ENCODE data around the gene SLC25A25. TPM values are rescaled to one million over a fixed set of nuclear protein-coding genes. Genes with fewer than 3 reads are reported as not detected.

SLC25A25 gene
- total and polyA plus RNA-seq, 4 donors: 10.5 to 32.6 (median 24.5) TPM

GRCh38 chr9:128082151-128082550 is 14.1 kb downstream of the SLC25A25 start:
- Histone ChIP-seq H3K4me3 (no peak overlapping the region), H3K27me3 (ENCODE audit: control insufficient read depth in 3 of 3, insufficient read depth in 3 of 3, low read length in 2 of 3) (no peaks in the 10 kb centered on the region), H3K9me3 (ENCODE audit: control insufficient read depth in 4 of 4, insufficient read depth in 3 of 4, low read length in 3 of 4) (no peaks in the 10 kb centered on the region), H3K27ac (ENCODE audit: low read depth in 1 of 2, low read length in 1 of 2) (no peak overlapping the region), H3K4me1 (ENCODE audit: control insufficient read depth in 5 of 5, insufficient read depth in 5 of 5, low read length in 5 of 5) (peaks cover 10 to 40% (median 18%) of the 10 kb centered on the region in 5 donors), H3K9ac (ENCODE audit: insufficient read depth in 1 of 2, low read length in 2 of 2) (peak overlapping the region in 1 of 2 donors; percentile 51), H3K36me3 (ENCODE audit: control insufficient read depth in 4 of 4, insufficient read depth in 4 of 4, low read length in 4 of 4) (peaks cover 0 to 2% (median 0%) of the 10 kb centered on the region in 4 donors)
- peak in 1 of 3 donors; percentile 37 for DNase-seq
- WGBS, 2 donors: 57 to 60% methylated on average over 7 of the region's 7 CpGs
- TF ChIP-seq, protein P1, sequence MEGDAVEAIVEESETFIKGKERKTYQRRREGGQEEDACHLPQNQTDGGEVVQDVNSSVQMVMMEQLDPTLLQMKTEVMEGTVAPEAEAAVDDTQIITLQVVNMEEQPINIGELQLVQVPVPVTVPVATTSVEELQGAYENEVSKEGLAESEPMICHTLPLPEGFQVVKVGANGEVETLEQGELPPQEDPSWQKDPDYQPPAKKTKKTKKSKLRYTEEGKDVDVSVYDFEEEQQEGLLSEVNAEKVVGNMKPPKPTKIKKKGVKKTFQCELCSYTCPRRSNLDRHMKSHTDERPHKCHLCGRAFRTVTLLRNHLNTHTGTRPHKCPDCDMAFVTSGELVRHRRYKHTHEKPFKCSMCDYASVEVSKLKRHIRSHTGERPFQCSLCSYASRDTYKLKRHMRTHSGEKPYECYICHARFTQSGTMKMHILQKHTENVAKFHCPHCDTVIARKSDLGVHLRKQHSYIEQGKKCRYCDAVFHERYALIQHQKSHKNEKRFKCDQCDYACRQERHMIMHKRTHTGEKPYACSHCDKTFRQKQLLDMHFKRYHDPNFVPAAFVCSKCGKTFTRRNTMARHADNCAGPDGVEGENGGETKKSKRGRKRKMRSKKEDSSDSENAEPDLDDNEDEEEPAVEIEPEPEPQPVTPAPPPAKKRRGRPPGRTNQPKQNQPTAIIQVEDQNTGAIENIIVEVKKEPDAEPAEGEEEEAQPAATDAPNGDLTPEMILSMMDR (IDR thresholded peaks at IDR 0.05; ENCODE audit: control extremely low read depth, extremely low read depth): no peak
- no peak for ATAC-seq (ENCODE audit: insufficient read depth, low FRiP score)

- ATAC-seq (ENCODE audit: insufficient read depth, low FRiP score) (no peak), DNase-seq (no peak)
- H3K4me3 ChIP-seq: no peak overlapping the region
- no peaks in the 10 kb centered on the region for H3K27me3 ChIP-seq (ENCODE audit: control insufficient read depth in 3 of 3, insufficient read depth in 3 of 3, low read length in 2 of 3)
- no peak overlapping the region for H3K27ac ChIP-seq (ENCODE audit: low read depth in 1 of 2, low read length in 1 of 2)
- H3K36me3 ChIP-seq (ENCODE audit: control insufficient read depth in 4 of 4, insufficient read depth in 4 of 4, low read length in 4 of 4): peaks cover 0 to 2% (median under 1%) of the 10 kb centered on the region in 4 donors
- H3K4me1 ChIP-seq (ENCODE audit: control insufficient read depth in 5 of 5, insufficient read depth in 5 of 5, low read length in 5 of 5): peaks cover 2 to 27% (median 14%) of the 10 kb centered on the region in 5 donors
- WGBS, 2 donors: 94 to 98% methylated on average over 4 of the region's 4 CpGs
- no peak overlapping the region for H3K9ac ChIP-seq (ENCODE audit: insufficient read depth in 1 of 2, low read length in 2 of 2)
- no peaks in the 10 kb centered on the region for H3K9me3 ChIP-seq (ENCODE audit: control insufficient read depth in 4 of 4, insufficient read depth in 3 of 4, low read length in 3 of 4)
- TF ChIP-seq, protein P1 (IDR thresholded peaks at IDR 0.05; ENCODE audit: control extremely low read depth, extremely low read depth): no peak
Measured at GRCh38 chr9:128084746-128085145, 16.7 kb downstream of the SLC25A25 start.

DNA sequence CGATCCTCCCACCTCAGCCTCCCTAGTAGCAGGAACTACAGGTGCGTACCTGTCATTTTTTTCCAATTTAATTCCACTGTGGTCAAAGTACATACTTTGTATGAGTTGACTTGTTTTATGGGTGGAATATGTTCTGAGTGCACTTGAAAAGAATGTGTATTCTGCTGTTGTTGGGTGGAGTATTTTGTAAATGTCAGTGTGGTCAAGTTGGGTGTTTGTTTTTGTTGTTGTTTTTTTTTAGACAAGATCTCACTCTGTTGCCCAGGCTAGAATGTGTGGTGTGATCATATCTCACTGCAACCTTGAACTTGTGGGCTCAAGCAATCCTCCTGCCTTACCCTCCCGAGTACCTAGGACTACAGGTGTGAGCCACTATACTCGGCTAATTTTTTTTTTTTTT is 17.9 kb downstream of the SLC25A25 start:
- ATAC-seq (ENCODE audit: insufficient read depth, low FRiP score): no peak
- TF ChIP-seq, protein P1 (IDR thresholded peaks at IDR 0.05; ENCODE audit: control extremely low read depth, extremely low read depth): no peak

GRCh38 chr9:128087262-128087661 is 19.2 kb downstream of the SLC25A25 start:
- H3K27ac ChIP-seq (ENCODE audit: low read depth in 1 of 2, low read length in 1 of 2): no peak overlapping the region
- H3K4me1 ChIP-seq (ENCODE audit: control insufficient read depth in 5 of 5, insufficient read depth in 5 of 5, low read length in 5 of 5): peaks cover 0 to 17% (median 13%) of the 10 kb centered on the region in 5 donors
- peaks cover 0 to 2% (median under 1%) of the 10 kb centered on the region in 4 donors for H3K36me3 ChIP-seq (ENCODE audit: control insufficient read depth in 4 of 4, insufficient read depth in 4 of 4, low read length in 4 of 4)
- 88 to 89% methylated on average over 10 of the region's 10 CpGs for WGBS, 2 donors
- no peak overlapping the region for H3K4me3 ChIP-seq
- TF ChIP-seq, protein P1 (IDR thresholded peaks at IDR 0.05; ENCODE audit: control extremely low read depth, extremely low read depth): no peak
- H3K9ac ChIP-seq (ENCODE audit: insufficient read depth in 1 of 2, low read length in 2 of 2): no peak overlapping the region
- ATAC-seq (ENCODE audit: insufficient read depth, low FRiP score) (no peak), DNase-seq (no peak)
- H3K27me3 ChIP-seq (ENCODE audit: control insufficient read depth in 3 of 3, insufficient read depth in 3 of 3, low read length in 2 of 3): no peaks in the 10 kb centered on the region
- no peaks in the 10 kb centered on the region for H3K9me3 ChIP-seq (ENCODE audit: control insufficient read depth in 4 of 4, insufficient read depth in 3 of 4, low read length in 3 of 4)

More for the DNA sequence above, 17.9 kb downstream of the SLC25A25 start:
- no peak overlapping the region for H3K4me3 ChIP-seq
- no peak overlapping the region for H3K27ac ChIP-seq (ENCODE audit: low read depth in 1 of 2, low read length in 1 of 2)
- no peaks in the 10 kb centered on the region for H3K27me3 ChIP-seq (ENCODE audit: control insufficient read depth in 3 of 3, insufficient read depth in 3 of 3, low read length in 2 of 3)
- no peak overlapping the region for H3K9ac ChIP-seq (ENCODE audit: insufficient read depth in 1 of 2, low read length in 2 of 2)
- WGBS, 2 donors: 89 to 97% methylated on average over 4 of the region's 4 CpGs
- H3K36me3 ChIP-seq (ENCODE audit: control insufficient read depth in 4 of 4, insufficient read depth in 4 of 4, low read length in 4 of 4): peaks cover 0 to 2% (median under 1%) of the 10 kb centered on the region in 4 donors
- no peak for DNase-seq
- H3K4me1 ChIP-seq (ENCODE audit: control insufficient read depth in 5 of 5, insufficient read depth in 5 of 5, low read length in 5 of 5): peaks cover 7 to 20% (median 7%) of the 10 kb centered on the region in 5 donors
- H3K9me3 ChIP-seq (ENCODE audit: control insufficient read depth in 4 of 4, insufficient read depth in 3 of 4, low read length in 3 of 4): no peaks in the 10 kb centered on the region

All from lung (tissue), 12 donors.